ENCODE measurements around the gene PEG3.

Gene PEG3

DNA sequence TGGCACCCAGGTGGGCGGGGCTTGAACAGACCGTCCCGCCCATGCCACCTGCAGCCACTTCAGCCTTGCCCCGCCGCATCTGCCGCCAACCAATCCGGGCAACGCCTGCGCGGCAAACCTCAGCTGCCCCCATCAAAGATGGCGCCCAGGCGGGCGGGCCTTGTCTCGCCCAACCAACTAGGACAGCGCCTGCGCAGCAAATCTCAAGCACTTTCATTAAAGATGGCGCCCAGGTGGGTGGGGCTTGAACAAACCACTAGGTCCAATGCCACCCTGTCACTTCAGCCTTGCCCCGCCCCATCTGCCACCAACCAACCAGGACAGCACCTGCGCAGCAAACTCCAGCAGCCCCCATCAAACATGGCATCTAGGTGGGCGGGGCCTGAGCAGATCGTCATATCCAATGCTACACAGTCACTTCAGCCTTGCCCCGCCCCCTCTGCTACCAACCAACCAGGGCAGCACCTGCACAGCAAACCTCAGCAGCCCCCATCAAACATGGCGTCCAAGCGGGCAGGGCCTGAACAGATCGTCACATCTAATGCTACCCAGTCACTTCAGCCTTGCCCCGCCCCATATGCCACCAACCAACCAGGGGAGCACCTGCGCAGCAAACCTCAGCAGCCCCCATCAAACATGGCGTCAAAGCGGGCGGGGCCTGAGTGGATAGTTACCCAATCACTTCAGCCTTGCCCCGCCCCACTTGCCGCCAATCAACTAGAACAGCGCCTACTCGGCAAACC, 1.4 kb downstream of the PEG3 start:
- peak in 1 of 3 experiments; percentile 13 for DNase-seq (ENCODE audit: low read depth in 3 of 3)

DNA sequence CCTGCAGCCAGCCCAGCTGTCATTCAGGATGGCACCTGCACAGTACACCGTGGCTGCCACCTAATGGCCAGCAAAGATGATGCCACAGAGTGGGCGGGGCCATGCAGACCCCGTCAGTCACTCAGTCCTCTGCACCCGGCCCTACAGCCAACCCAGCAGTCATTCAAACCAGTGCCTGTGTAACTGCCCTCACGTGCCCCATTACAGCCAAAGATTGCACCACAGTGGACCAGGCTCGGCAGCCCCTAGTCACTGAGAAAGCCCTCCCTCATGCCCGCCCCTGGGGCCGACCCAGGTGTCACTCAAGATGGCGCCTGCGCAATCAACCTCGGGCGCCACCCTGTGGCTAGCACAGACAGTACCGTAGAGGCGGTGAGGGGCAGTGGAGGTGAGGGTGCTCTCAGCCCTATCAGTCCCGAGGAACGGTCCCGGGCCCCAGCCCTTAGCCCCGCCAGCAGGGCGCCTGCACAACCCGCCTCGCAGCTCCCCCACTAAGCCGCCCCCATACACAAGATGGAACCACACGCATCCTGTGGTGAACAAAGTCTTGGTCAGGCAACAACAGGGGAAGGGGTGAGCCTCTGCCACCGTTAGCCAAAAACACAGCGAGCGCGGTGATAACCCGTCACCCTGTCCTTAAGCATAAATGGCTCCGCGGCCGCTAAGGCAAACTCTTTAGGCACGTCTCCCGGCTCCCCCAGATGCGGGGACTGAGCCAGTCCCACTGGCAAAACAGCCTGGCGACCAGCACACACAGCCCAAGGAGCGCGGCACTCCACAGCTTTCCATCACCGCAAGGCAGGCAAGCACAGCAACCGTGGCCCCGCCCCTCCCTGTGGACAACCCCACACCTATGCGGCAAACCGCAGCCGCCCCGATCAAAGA, 2.3 kb downstream of the PEG3 start:
- DNase-seq (ENCODE audit: low read depth in 3 of 3): no peak

GRCh38 chr19:56837492-56838023, 3.0 kb downstream of the PEG3 start:
- no peak for DNase-seq (ENCODE audit: low read depth in 3 of 3)

GRCh38 chr19:56837004-56837403, 3.5 kb downstream of the PEG3 start:
- no peak for DNase-seq (ENCODE audit: low read depth in 3 of 3)

GRCh38 chr19:56836059-56836458, 4.5 kb downstream of the PEG3 start:
- no peak for DNase-seq (ENCODE audit: low read depth in 3 of 3)

DNA sequence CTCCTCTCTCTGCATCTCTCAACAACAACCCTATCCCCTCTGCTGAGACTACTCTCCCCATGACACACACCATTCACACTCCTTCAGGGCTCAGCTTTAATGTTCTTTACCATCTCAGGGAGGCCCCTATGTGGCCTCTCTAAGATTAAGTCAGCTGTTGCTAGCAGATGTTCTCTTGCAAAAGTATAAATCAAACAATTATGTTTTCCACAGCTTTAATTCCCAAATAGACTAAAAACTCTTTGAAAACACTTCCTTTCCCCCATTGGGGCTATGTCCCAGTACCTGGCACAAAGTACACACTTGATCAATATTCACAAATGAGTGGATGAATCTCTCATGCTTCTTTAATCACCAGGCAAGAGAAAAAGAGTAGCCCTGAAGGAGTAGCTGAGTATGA, 5.1 kb downstream of the PEG3 start:
- no peak for DNase-seq (ENCODE audit: low read depth in 3 of 3)

- DNase-seq (ENCODE audit: low read depth in 3 of 3): no peak
Measured at GRCh38 chr19:56834564-56835375, 5.8 kb downstream of the PEG3 start.

DNA sequence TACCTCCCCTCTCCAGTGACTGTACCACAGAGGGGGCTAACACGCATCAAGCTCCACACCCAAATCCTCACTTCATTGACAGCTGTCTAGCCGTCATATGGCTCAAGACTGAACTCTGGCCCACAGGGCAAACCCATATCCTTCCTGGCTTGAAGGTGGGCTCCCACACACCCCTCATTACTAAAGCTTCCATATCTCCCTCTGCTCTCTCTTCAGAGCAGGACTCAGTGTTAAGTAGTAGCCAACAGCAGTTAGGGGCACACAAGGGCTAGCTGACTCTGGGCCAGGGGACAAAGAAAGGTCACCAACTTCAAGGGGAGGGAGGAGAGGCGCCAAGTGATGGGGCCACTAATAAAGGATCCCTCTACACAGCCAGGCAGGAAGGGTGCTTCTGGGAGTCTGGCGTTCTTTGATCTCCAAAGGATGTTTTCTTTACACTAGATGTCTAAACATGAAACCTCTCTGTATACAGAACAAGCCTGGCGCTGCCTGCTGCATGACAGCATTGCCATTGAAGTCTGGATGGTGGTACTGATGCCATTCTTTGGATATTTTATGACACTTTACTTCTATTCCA, 8.1 kb downstream of the PEG3 start:
- DNase-seq (ENCODE audit: low read depth in 3 of 3): no peak

DNA sequence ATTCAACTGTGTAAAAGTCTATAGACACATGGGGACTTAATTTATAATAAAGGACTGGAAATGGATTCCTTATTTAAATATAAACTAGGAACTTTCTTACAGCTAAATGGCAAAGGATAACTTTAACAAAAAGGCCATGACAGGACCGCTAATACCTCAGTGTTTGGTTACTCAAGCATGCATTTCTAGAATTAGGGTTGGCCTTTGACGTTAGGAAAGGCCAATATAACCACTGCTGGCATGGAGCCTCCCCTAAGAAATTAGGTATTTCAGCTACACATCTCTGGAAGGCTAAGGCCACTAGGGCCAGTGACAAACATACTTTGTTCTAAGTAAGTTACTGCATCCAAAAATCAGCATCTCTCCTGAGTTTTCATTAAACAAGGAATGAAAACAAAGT, 9.3 kb downstream of the PEG3 start:
- no peak for DNase-seq (ENCODE audit: low read depth in 3 of 3)

GRCh38 chr19:56829596-56829995, 10.9 kb downstream of the PEG3 start:
- DNase-seq (ENCODE audit: low read depth in 3 of 3): no peak

GRCh38 chr19:56827708-56828107, 12.8 kb downstream of the PEG3 start:
- DNase-seq (ENCODE audit: low read depth in 3 of 3): no peak

GRCh38 chr19:56823956-56824355, 16.6 kb downstream of the PEG3 start:
- DNase-seq (ENCODE audit: low read depth in 3 of 3): no peak

DNA sequence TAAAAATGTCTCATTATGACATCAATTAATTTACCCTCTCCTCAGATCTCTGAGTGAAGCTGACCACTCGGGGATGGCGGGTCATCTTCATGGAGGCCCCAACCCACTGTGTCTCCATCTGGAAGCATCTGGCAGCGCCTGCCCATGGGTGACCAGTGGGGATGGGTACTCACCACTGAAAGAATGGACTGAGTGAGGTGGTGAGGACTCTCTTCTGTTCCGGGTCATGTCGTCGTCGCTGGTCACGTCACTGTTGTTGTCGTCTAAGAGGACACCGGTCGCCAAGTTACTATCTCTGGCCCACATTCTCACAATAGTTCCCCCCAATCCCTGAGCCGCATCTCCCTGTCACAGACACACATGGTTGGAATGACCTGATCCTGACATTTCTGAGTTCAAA, 17.1 kb downstream of the PEG3 start:
- DNase-seq (ENCODE audit: low read depth in 3 of 3): no peak

DNA sequence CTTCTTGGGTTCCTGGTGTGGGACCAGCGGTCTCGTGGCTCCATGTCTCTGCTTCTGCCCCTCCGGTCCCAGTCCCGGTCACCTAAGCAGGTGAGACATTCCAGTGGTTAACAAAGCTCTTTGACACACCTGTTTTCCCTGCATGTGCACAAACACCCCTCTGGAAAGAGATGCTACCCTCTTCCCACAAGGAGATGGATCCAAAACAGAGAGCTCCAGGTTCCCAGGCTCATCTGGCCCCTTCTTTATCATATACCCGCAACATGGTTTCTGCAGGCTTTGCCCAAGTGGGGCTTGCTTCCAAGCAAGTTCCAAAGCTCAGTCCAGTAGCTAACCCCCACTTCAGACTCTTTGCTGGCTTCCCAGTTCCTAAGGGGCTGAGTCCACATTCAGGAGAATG, 17.8 kb downstream of the PEG3 start:
- no peak for DNase-seq (ENCODE audit: low read depth in 3 of 3)

DNA sequence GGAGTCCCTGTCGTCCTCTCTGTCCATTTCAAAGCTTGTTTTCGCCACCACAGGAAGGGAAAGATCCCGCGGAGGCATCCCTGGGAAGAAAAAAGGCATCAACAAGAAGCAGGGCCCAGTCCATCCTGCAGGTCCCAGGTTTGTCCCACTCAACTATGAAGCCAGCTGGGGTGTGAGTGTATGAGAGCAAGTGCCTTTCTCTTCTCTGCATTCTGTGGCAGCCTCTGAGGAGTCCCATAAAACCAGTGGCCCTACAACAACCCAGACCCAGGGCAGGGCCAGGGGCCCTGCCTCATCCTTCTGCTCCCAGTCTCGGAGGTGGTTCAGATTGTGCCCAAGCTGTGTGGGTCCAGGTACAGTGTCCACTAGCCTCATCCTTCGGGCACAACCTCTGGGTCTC, 18.9 kb downstream of the PEG3 start:
- no peak for DNase-seq (ENCODE audit: low read depth in 3 of 3)

- DNase-seq (ENCODE audit: low read depth in 3 of 3): no peak
Measured at GRCh38 chr19:56821209-56821608, 19.3 kb downstream of the PEG3 start.

GRCh38 chr19:56819166-56819565, 21.4 kb downstream of the PEG3 start:
- no peak for DNase-seq (ENCODE audit: low read depth in 3 of 3)

DNA sequence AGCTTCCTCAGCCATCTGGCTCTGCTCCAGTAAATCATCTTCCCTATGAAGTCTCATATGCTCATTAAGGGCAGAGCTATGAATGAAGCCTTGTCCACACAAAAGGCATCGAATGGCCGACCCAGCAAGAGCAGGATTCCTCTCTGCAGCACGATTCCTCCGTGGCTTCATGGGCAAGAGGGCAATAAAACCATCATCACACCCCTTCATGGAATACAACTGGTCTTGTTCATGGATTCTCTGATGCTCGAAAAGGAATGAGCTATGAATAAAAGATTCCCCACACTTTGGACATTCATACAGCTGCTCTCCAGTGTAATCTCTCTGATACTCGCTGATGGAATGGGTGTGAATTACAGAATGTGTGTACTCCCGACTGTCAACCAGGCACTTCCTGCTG, 25.9 kb downstream of the PEG3 start:
- no peak for DNase-seq (ENCODE audit: low read depth in 3 of 3)

GRCh38 chr19:56813531-56813930, 27.0 kb downstream of the PEG3 start:
- DNase-seq (ENCODE audit: low read depth in 3 of 3): no peak

DNA sequence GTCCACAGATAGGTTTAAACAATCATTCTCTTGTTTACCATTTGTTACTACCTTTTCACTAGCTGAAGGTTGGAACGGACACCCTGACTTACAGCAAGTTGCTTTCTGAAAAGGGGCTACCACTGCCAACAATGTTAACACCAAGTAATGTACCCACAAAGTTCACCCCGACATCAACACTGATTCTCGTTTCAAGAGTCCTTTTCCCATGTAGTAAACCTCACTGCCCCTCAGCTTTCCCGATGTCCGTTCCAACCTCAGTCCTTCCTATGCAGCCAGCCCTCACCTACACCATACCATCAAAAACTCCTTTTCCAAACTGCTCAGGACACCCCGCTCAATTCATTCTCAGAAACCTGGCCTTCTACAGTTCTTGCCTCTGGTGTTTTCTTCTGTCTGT, 29.0 kb downstream of the PEG3 start:
- no peak for DNase-seq (ENCODE audit: low read depth in 3 of 3)

DNA sequence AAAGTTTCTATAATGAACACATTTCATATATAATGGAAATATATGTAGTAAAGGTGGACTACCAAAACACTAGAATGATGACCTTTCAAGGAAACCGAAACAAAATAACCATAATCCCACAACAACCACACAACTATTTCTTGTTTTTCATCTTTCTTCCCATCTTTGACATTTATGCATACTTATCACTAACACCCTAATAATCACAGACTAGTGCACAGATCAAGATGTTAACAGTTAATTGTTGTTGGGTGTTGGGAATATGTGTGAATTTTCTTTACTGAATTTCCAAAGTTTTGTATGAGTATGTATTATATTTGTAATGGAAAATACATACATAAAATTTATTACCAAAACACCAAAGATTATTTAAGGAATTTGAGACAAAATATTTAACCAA, 30.3 kb downstream of the PEG3 start:
- DNase-seq (ENCODE audit: low read depth in 3 of 3): no peak
